GM19438 (cell line): Measurements from ENCODE around the gene SEM1.
"Not testable (repeated sequence)": the region's sequence is repeated elsewhere in the genome, so short reads cannot be mapped to it uniquely, and the experiment has no call there.

Experiments used
- ATAC-seq: cut with Tn5 transposase; IDR thresholded peaks from one replicate; pipeline ENCODE4 v1.9.1; 2021; ENCODE audit warnings: low read depth; ENCODE audit not compliant: unreplicated experiment

The SEM1 gene

GRCh38 chr7:96665689-96666088, 44.0 kb downstream of the SEM1 start:
- no peak for ATAC-seq

GRCh38 chr7:96664793-96665192, 44.9 kb downstream of the SEM1 start:
- ATAC-seq, result no peak

GRCh38 chr7:96663871-96664445, 45.7 kb downstream of the SEM1 start:
- ATAC-seq, result no peak

GRCh38 chr7:96663457-96663856, 46.2 kb downstream of the SEM1 start:
- peak; percentile 88 for ATAC-seq

- not testable (repeated sequence) for ATAC-seq
Observed at GRCh38 chr7:96662151-96662550, 47.5 kb downstream of the SEM1 start.

GRCh38 chr7:96658022-96658412, 51.6 kb downstream of the SEM1 start:
- no peak for ATAC-seq

GRCh38 chr7:96657347-96658021, 52.2 kb downstream of the SEM1 start:
- no peak for ATAC-seq

GRCh38 chr7:96655956-96656355, 53.7 kb downstream of the SEM1 start:
- no peak for ATAC-seq

GRCh38 chr7:96654630-96655188, 54.9 kb downstream of the SEM1 start:
- no peak for ATAC-seq

GRCh38 chr7:96649981-96650380, 59.7 kb downstream of the SEM1 start:
- no peak for ATAC-seq

GRCh38 chr7:96648784-96649183, 60.9 kb downstream of the SEM1 start:
- ATAC-seq, result no peak

GRCh38 chr7:96647733-96648132, 61.9 kb downstream of the SEM1 start:
- no peak for ATAC-seq

- ATAC-seq, result no peak
Observed at GRCh38 chr7:96645084-96645483, 64.6 kb downstream of the SEM1 start.

- not testable (repeated sequence) for ATAC-seq
Observed at GRCh38 chr7:96643436-96643835, 66.2 kb downstream of the SEM1 start.

GRCh38 chr7:96640054-96640453, 69.6 kb downstream of the SEM1 start:
- no peak for ATAC-seq
